ENCODE results near the gene EARS2.

EARS2 gene

DNA sequence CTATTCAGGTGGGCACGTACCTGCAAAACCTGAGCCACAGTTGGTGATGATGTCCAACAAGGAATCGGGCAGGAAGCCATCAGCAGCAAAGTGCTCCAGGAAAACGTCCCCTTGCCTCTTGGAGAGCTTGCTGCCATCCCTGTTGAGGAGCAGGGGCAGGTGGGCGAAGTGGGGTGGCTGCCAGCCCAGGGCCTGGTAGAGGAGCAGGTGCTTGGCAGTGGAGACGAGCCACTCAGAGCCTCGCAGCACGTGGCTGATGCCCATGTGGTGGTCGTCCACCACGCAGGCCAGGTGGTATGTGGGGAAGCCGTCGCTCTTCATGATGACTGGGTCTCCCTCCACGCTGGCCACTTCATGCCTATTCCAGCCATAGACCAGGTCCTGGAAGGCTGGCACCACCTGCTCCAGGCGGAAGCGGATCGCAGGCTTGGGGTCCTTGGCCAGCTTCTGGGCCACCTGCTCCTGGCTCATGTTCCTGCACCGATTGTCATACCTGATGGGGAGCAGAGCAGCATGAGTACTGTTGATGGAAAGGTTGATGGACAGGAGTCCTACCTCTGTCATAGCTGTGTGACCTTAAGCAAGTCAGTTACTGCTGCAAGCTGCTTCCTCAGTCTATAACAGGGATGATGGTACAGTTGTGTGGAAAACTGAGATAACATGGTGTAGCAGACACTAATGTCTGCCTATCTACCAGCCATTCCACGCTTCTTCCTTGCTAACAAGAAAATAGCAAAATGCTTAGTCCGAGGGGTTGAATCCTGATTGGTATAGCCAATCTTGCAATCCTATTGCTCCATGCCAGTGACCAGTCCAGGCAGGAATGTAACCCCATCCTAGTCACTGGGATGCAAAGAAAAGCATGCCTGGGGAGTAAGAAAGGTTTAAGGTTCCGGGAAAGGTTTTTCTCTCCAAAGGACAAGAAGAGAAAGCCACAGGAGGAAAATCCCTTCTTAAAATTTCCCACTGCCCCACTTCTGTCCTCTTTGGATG, 22.0 kb downstream of the EARS2 start:
- POLR2A ChIA-PET, result no interaction called here
- no peak for DNase-seq (ENCODE audit: low read depth, low spot score)
- CTCF ChIA-PET, result interaction anchor here (1.0 kb wide), 1 partner anchor 19 kb away, joined by 4 read pairs; no protein-coding TSS in a partner anchor
- TF ChIP-seq, protein P1, sequence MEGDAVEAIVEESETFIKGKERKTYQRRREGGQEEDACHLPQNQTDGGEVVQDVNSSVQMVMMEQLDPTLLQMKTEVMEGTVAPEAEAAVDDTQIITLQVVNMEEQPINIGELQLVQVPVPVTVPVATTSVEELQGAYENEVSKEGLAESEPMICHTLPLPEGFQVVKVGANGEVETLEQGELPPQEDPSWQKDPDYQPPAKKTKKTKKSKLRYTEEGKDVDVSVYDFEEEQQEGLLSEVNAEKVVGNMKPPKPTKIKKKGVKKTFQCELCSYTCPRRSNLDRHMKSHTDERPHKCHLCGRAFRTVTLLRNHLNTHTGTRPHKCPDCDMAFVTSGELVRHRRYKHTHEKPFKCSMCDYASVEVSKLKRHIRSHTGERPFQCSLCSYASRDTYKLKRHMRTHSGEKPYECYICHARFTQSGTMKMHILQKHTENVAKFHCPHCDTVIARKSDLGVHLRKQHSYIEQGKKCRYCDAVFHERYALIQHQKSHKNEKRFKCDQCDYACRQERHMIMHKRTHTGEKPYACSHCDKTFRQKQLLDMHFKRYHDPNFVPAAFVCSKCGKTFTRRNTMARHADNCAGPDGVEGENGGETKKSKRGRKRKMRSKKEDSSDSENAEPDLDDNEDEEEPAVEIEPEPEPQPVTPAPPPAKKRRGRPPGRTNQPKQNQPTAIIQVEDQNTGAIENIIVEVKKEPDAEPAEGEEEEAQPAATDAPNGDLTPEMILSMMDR (IDR thresholded peaks at IDR 0.05; ENCODE audit: insufficient read depth, low read length, missing control alignments), result no peak
- H3K4me3 ChIP-seq (ENCODE audit: low read depth, low read length), result no peak overlapping the region

DNA sequence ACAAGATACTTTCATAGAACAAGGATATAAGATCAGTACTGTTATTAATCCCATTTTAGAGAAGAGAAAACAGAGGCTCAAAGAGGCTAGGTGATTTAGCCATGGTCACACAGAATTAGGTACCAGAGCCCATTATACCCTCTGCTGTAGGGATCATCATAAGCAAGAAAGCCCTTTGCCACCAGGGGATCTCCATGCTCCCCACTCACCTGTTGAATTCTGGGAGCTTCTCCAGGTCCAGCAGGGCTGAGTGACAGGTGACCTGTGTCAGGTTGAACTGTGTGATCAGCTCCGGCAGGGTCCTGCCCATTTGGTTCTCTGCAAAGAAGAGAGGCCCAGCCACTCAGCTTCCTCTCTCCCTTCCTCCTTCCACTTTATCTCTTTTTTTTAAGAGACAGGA, 24.7 kb downstream of the EARS2 start:
- no peak for DNase-seq (ENCODE audit: low read depth, low spot score)
- CTCF ChIA-PET, result interaction anchor here (0.6 to 1.8 kb wide), 2 partner anchors 25 to 97 kb away, joined by 3 to 6 read pairs; partner anchors contain the start of gene UBFD1
- POLR2A ChIA-PET, result no interaction called here
- TF ChIP-seq, protein P1 (IDR thresholded peaks at IDR 0.05; ENCODE audit: insufficient read depth, low read length, missing control alignments), result no peak
- H3K4me3 ChIP-seq (ENCODE audit: low read depth, low read length), result no peak overlapping the region

DNA sequence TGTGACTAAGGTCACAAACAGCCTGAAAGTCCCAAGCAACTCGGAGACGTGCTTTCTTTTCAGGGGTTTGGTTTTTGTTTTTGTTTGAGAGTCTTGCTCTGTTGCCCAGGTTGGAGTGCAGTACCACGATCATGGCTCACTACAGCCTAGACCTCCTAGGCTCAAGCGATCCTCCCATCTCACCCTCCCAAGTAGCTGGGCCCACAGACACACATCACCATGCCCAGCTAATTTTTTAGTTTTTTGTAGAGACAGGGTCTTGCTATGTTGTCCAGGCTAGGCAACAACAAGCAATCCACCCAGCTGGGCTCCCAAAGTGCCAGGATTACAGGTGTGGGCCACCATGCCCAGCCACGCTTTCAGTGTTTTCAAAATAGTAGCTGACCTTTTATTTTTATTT, 27.1 kb downstream of the EARS2 start:
- ChIA-PET CTCF (no interaction called here), POLR2A (no interaction called here)
- H3K4me3 ChIP-seq (ENCODE audit: low read depth, low read length), result no peak overlapping the region
- DNase-seq (ENCODE audit: low read depth, low spot score), result no peak
- TF ChIP-seq, protein P1 (IDR thresholded peaks at IDR 0.05; ENCODE audit: insufficient read depth, low read length, missing control alignments), result no peak

DNA sequence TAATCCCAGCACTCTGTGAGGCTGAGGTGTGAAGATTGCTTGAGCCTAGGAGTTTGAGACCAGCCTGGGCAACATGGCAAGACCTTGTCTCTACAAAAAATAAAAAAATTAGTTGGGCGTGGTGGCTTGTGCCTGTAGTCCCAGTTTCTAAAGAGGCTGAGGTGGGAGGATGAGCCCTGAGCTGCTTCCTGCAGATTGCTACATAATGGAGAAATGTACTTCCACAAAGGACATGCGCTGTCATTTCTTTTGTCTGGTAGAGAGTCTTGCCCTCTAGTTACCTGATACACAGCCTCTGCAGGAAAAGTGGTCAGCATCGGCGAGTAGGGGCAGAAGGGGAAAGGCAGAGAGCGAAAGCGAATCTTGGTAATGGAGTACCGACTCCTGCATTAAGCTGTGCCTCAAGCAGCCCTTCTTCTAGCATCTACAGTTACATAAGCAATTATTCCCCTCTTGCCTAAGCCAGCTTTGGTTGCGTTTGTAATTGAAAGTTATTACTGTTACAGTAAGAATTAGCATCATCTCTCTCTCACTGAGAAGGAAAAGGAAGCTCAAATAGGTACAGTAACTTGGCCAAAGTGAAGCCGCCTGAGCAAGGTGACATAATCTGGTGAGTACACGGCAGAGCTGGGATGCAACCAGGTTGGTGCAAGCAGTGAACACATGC, 28.4 kb downstream of the EARS2 start:
- H3K4me3 ChIP-seq (ENCODE audit: low read depth, low read length), result no peak overlapping the region
- ChIA-PET POLR2A (interaction anchor here (0.5 kb wide), 1 partner anchor 105 kb away, joined by 3 read pairs; no protein-coding TSS in a partner anchor), CTCF (interaction anchor here (1.7 kb wide), 1 partner anchor 28 kb away, joined by 5 read pairs; the partner anchor contains the start of genes EARS2 and UBFD1)
- TF ChIP-seq, protein P1 (IDR thresholded peaks at IDR 0.05; ENCODE audit: insufficient read depth, low read length, missing control alignments), result no peak
- DNase-seq (ENCODE audit: low read depth, low spot score), result no peak

DNA sequence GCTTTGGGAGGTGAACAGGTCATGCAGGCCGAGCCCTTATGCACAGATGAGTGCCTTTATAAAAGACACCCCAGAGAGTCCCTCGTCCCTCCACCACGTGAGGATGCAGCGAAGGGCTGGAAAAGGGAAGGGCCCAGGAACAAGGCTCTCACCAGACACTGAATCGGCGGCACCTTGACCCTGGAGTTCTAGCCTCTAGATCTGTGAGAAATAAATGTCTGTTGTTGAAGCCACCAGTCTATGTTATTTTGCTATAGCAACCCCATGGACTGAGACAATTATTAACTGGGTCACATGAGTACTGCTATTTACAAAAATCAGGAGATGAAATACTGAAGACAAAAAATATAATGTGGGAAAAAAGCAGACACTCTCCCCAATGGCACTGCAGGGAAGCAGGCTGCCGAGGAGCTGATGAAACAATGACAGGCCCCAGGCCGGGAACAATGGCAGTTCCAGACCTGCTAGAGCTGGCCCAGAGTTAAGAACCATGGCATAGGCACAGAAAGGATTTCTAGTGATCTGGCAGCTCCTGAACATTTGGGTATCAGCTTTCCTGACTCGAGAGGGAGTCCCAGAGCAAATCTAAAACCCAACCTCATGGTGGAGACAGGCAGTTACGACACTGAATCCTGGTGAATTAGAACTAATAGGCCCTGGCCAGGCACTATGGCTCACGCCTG, 29.0 kb downstream of the EARS2 start:
- ChIA-PET POLR2A (no interaction called here), CTCF (interaction anchor here (1.7 kb wide), 1 partner anchor 29 kb away, joined by 5 read pairs; the partner anchor contains the start of genes EARS2 and UBFD1)
- TF ChIP-seq, protein P1 (IDR thresholded peaks at IDR 0.05; ENCODE audit: insufficient read depth, low read length, missing control alignments), result no peak
- H3K4me3 ChIP-seq (ENCODE audit: low read depth, low read length), result no peak overlapping the region
- DNase-seq (ENCODE audit: low read depth, low spot score), result no peak
